Thoracic aorta (tissue), 2 donors: ENCODE measurements around the gene CLSTN3. TPM values are rescaled to one million over a fixed set of nuclear protein-coding genes. Genes with fewer than 3 reads are reported as not detected.

Source experiments
- ATAC-seq: fragments of 150-250 bp; one replicate; pipeline ENCODE4 v1.8.0; 2017; ENCODE audit warnings: low read depth; ENCODE audit not compliant: insufficient number of reproducible peaks, low FRiP score
- DNase-seq: peaks from one replicate; pipeline ENCODE4 v3.0.0-alpha.2; 2020; ENCODE audit warnings: low spot score
- H3K27ac ChIP-seq, 2 donors: fragments of 200-600 bp; sonication (generic); 1 replicate in 1 of 2; 2 replicates in 1 of 2; pipeline ENCODE4 v1.5.1; 2016; ENCODE audit warnings: mild to moderate bottlenecking in 2 of 2, moderate library complexity in 2 of 2
- H3K27me3 ChIP-seq: fragments of 200-600 bp; sonication (generic); replicated peaks from 2 replicates; pipeline ENCODE4 v1.6.0; 2016; ENCODE audit warnings: mild to moderate bottlenecking; ENCODE audit not compliant: insufficient read depth
- H3K36me3 ChIP-seq: fragments of 200-600 bp; sonication (generic); one replicate; pipeline ENCODE4 v1.5.1; 2016
- H3K4me1 ChIP-seq, 2 donors: fragments of 200-600 bp; sonication (generic); 1 replicate in 1 of 2; 2 replicates in 1 of 2; pipeline versions ENCODE4 v1.5.1 to v1.6.0; 2016; ENCODE audit warnings: low read depth in 2 of 2, mild to moderate bottlenecking in 1 of 2; ENCODE audit not compliant: control insufficient read depth in 1 of 2
- H3K4me3 ChIP-seq: fragments of 200-600 bp; sonication (generic); 2 replicates; pipeline ENCODE4 v1.5.1; 2016; ENCODE audit warnings: mild to moderate bottlenecking
- H3K9me3 ChIP-seq: fragments of 200-600 bp; sonication (generic); 2 replicates; pipeline ENCODE4 v1.5.1; 2016
- total RNA-seq, 2 donors: library from RNA; depleted of rRNA; stranded (reverse); fragments of >200 nt; gene quantifications; one replicate each; pipeline versions ENCODE4 v1.1.0 to v1.2.3, GENCODE V29; 2016
- TF ChIP-seq, protein P1 (sequence below): fragments of 200-600 bp; sonication (generic); IDR thresholded peaks from one replicate; pipeline ENCODE4 v1.5.1; 2019; ENCODE audit warnings: antibody characterized with exemption

CLSTN3 gene
- total RNA-seq, 2 donors from 2014 or later, result 27.2 to 28.9 TPM

GRCh38 chr12:7154901-7155470 lies 24.8 kb downstream of the CLSTN3 start:
- no peaks in the 10 kb centered on the region for H3K9me3 ChIP-seq
- ATAC-seq (no peak), DNase-seq (no peak)
- H3K36me3 ChIP-seq, result peaks cover 12% of the 10 kb centered on the region
- H3K27ac ChIP-seq, result no peak overlapping the region
- TF ChIP-seq, protein P1, sequence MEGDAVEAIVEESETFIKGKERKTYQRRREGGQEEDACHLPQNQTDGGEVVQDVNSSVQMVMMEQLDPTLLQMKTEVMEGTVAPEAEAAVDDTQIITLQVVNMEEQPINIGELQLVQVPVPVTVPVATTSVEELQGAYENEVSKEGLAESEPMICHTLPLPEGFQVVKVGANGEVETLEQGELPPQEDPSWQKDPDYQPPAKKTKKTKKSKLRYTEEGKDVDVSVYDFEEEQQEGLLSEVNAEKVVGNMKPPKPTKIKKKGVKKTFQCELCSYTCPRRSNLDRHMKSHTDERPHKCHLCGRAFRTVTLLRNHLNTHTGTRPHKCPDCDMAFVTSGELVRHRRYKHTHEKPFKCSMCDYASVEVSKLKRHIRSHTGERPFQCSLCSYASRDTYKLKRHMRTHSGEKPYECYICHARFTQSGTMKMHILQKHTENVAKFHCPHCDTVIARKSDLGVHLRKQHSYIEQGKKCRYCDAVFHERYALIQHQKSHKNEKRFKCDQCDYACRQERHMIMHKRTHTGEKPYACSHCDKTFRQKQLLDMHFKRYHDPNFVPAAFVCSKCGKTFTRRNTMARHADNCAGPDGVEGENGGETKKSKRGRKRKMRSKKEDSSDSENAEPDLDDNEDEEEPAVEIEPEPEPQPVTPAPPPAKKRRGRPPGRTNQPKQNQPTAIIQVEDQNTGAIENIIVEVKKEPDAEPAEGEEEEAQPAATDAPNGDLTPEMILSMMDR, result no peak
- H3K4me3 ChIP-seq, result no peak overlapping the region
- no peaks in the 10 kb centered on the region for H3K27me3 ChIP-seq
- H3K4me1 ChIP-seq, result peaks cover 0 to 7% of the 10 kb centered on the region in 2 donors

- H3K4me3 ChIP-seq, result no peak overlapping the region
- no peak overlapping the region for H3K27ac ChIP-seq
- DNase-seq (no peak), ATAC-seq (no peak)
- H3K36me3 ChIP-seq, result peaks cover 6% of the 10 kb centered on the region
- no peaks in the 10 kb centered on the region for H3K9me3 ChIP-seq
- TF ChIP-seq, protein P1, result no peak
- H3K27me3 ChIP-seq, result no peaks in the 10 kb centered on the region
- H3K4me1 ChIP-seq, result peaks cover 0 to 7% of the 10 kb centered on the region in 2 donors
These were observed 25.4 kb downstream of the CLSTN3 start for GRCh38 chr12:7155471-7156034.

GRCh38 chr12:7156259-7157197 lies 26.4 kb downstream of the CLSTN3 start:
- Histone ChIP-seq H3K27me3 (no peaks in the 10 kb centered on the region), H3K9me3 (no peaks in the 10 kb centered on the region), H3K4me3 (no peak overlapping the region), H3K4me1 (peaks cover 0 to 7% of the 10 kb centered on the region in 2 donors), H3K27ac (no peak overlapping the region), H3K36me3 (peaks cover 5% of the 10 kb centered on the region)
- TF ChIP-seq, protein P1, result no peak
- ATAC-seq, result no peak
- DNase-seq, result no peak

GRCh38 chr12:7157391-7157790 lies 27.2 kb downstream of the CLSTN3 start:
- Histone ChIP-seq H3K27me3 (no peaks in the 10 kb centered on the region), H3K36me3 (peaks cover 5% of the 10 kb centered on the region), H3K4me3 (no peak overlapping the region), H3K9me3 (no peaks in the 10 kb centered on the region), H3K4me1 (peaks cover 0 to 7% of the 10 kb centered on the region in 2 donors), H3K27ac (no peak overlapping the region)
- ATAC-seq (no peak), DNase-seq (no peak)
- TF ChIP-seq, protein P1, result no peak
